WERI-Rb-1 (cell line): Measurements from ENCODE around the gene ATP11A.

Experiments used
- DNase-seq: peaks from one replicate; pipeline ENCODE4 v3.0.0-alpha.2; 2020
- H3K27ac ChIP-seq: fragments of 250-450 bp; sonication (Bioruptor Pico); 2 replicates; pipeline ENCODE4 v1.5.1; 2020; ENCODE audit warnings: mild to moderate bottlenecking, moderate library complexity
- H3K27me3 ChIP-seq: fragments of 250-450 bp; sonication (Bioruptor Pico); 2 replicates; pipeline ENCODE4 v1.5.1; 2021; ENCODE audit warnings: mild to moderate bottlenecking, low read depth, moderate library complexity; ENCODE audit not compliant: insufficient read depth, severe bottlenecking
- H3K36me3 ChIP-seq: fragments of 250-450 bp; sonication (Bioruptor Pico); 2 replicates; pipeline ENCODE4 v1.5.1; 2020; ENCODE audit warnings: mild to moderate bottlenecking, moderate library complexity
- H3K4me3 ChIP-seq: 2 replicates; pipeline ENCODE4 v1.5.1; 2011; ENCODE audit warnings: low read depth, mild to moderate bottlenecking, control low read depth, low read length
- H3K9me3 ChIP-seq: fragments of 250-450 bp; sonication (Bioruptor Pico); 2 replicates; pipeline ENCODE4 v1.5.1; 2021; ENCODE audit warnings: mild to moderate bottlenecking, moderate library complexity; ENCODE audit not compliant: severe bottlenecking
- TF ChIP-seq, protein P1 (sequence below): IDR thresholded peaks from 2 replicates; pipeline ENCODE4 v1.5.1; 2011; ENCODE audit warnings: low read depth, mild to moderate bottlenecking, control low read depth, inconsistent platforms, low read length

Gene ATP11A

GRCh38 chr13:112741185-112741755, 51.4 kb downstream of the ATP11A start:
- H3K4me3 ChIP-seq = no peak overlapping the region

DNA sequence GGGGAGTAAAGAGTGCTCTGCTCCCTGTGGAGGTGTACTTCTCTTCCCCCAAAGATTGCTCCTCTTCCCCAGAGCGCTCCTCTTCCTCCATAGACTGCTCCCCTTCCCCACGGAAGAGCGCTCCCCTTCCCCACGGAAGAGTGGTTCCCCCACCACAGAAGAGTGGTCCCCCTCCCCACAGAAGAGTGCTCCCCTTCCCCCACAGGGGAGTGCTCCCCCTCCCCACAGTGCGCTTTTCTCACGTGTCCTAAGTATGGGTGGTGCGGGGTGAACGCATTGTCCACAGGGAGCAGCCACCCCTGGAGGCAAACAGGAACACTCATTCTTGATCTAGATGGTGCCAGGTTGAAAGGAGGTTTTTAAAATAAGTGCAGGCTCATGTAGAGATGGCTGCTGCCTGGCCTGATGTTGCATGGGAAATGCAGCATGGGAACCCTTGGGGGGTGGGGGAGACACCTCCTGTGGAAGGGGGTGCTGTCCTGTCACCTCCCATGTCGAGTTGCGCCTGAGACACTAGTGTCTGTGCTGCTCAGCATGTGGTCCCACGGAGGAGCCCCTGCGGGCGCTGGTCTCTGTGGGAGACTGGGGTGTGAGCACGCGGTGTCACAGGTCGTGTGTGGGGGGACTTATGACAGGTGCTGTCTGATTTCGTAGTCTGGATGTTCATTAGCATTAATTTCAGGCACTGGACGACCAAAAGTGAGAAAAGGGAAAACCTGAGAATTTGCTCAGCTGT, 52.2 kb downstream of the ATP11A start:
- no peak for DNase-seq
- Histone ChIP-seq H3K4me3 (no peak overlapping the region), H3K27ac (no peak overlapping the region), H3K36me3 (no peaks in the 10 kb centered on the region), H3K27me3 (no peaks in the 10 kb centered on the region), H3K9me3 (no peaks in the 10 kb centered on the region)
- TF ChIP-seq, protein P1, sequence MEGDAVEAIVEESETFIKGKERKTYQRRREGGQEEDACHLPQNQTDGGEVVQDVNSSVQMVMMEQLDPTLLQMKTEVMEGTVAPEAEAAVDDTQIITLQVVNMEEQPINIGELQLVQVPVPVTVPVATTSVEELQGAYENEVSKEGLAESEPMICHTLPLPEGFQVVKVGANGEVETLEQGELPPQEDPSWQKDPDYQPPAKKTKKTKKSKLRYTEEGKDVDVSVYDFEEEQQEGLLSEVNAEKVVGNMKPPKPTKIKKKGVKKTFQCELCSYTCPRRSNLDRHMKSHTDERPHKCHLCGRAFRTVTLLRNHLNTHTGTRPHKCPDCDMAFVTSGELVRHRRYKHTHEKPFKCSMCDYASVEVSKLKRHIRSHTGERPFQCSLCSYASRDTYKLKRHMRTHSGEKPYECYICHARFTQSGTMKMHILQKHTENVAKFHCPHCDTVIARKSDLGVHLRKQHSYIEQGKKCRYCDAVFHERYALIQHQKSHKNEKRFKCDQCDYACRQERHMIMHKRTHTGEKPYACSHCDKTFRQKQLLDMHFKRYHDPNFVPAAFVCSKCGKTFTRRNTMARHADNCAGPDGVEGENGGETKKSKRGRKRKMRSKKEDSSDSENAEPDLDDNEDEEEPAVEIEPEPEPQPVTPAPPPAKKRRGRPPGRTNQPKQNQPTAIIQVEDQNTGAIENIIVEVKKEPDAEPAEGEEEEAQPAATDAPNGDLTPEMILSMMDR = no peak

More at GRCh38 chr13:112741185-112741755, 51.4 kb downstream of the ATP11A start:
- no peaks in the 10 kb centered on the region for H3K9me3 ChIP-seq
- H3K36me3 ChIP-seq = no peaks in the 10 kb centered on the region
- no peak for DNase-seq
- no peaks in the 10 kb centered on the region for H3K27me3 ChIP-seq
- TF ChIP-seq, protein P1 = no peak
- no peak overlapping the region for H3K27ac ChIP-seq

DNA sequence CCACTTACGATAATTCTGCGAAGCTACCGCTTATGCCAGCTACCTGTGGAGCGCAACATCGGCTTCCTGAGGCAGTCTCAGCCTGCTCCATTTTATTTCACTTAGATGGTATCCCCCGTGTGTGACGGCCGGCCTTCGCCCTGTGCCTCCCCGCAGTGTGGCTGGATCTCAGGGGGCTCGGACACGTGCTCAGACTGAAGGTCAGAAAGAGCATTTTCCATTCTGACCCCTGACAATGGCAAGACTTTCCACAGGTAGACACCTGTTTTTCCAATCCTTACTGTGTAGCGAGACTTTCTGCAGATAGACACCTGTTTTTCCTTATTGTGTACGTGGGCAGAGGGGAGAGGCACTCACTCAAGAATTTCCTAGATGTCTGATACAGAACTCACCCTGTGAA, 52.7 kb downstream of the ATP11A start:
- H3K27ac ChIP-seq = no peak overlapping the region
- no peak for DNase-seq
- H3K4me3 ChIP-seq = no peak overlapping the region
- TF ChIP-seq, protein P1 = no peak
- no peaks in the 10 kb centered on the region for H3K9me3 ChIP-seq
- H3K36me3 ChIP-seq = no peaks in the 10 kb centered on the region
- no peaks in the 10 kb centered on the region for H3K27me3 ChIP-seq

DNA sequence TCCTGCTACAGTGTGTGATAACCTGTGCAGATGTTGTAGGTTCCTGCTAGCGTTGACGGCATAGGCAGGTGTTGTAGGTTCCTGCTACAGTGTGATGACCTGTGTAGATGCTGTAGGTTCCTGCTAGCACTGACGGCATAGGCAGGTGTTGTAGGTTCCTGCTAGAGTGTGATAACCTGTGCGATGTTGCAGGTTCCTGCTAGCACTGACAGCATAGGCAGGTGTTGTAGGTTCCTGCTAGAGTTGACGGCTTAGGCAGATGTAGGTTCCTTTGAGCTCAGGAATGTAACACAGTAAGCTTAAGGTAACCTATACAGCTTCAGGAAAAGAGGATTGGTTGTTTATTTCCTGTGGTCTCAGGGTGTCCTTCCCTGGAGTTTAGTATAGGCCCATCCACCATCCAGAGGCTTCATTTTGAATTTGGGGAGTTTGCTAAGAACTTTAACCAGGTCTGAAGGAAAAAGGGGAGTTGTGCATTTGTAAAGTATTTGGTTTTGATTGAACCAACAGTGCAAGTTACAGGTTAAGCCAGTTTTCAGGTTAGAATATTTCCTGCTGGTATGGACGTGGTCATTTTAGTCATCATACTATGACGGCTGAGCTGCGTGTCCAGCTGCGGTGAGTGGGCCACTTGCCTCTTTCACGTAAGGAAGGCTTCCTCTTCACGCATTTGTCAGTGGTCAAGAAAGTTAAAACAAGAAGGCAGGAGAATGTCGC, 53.8 kb downstream of the ATP11A start:
- DNase-seq = no peak
- no peaks in the 10 kb centered on the region for H3K36me3 ChIP-seq
- no peak overlapping the region for H3K4me3 ChIP-seq
- no peak overlapping the region for H3K27ac ChIP-seq
- no peaks in the 10 kb centered on the region for H3K27me3 ChIP-seq
- TF ChIP-seq, protein P1 = no peak
- H3K9me3 ChIP-seq = no peaks in the 10 kb centered on the region

- no peaks in the 10 kb centered on the region for H3K27me3 ChIP-seq
- H3K36me3 ChIP-seq = no peaks in the 10 kb centered on the region
- H3K9me3 ChIP-seq = no peaks in the 10 kb centered on the region
- no peak overlapping the region for H3K4me3 ChIP-seq
- no peak overlapping the region for H3K27ac ChIP-seq
- TF ChIP-seq, protein P1 = no peak
- DNase-seq = no peak
Observed at GRCh38 chr13:112744168-112745021, 54.6 kb downstream of the ATP11A start.
